ENCODE data around the gene C1orf87. TPM values are rescaled to one million over a fixed set of nuclear protein-coding genes. Genes with fewer than 3 reads are reported as not detected.
A peak's percentile ranks its signal among the peaks of the same experiment; 100 is the strongest.

C1orf87 gene
- total RNA-seq, 1 donor from 2014 or later = not detected

DNA sequence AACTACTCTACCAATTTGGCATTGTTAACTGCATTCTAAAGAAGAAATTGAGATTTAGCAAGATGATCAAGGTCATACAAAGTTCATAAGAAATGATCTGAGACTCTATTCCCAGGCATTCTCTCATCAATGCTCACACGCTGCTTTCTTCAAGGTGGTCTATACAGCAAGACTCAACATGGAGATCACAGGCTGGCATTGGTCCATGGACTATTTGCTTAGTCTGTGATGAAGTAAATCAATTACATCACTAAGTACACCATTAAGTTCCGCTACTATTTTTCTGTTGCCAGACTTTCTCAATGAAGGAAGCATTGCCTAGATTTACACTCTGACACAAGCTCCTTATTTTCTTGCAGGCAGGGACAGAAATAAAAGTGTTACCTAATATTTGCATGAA is 95.1 kb downstream of the C1orf87 start:
- Mint-ChIP-seq H3K36me3 (ENCODE audit: low read depth) (no peaks in the 10 kb centered on the region), H3K4me3 (no peak overlapping the region), H3K9me3 (no peaks in the 10 kb centered on the region), H3K27me3 (peaks cover 13% of the 10 kb centered on the region), H3K4me1 (no peaks in the 10 kb centered on the region), H3K27ac (no peak overlapping the region)
- ChIA-PET CTCF (no interaction called here), POLR2A (no interaction called here)
- TF ChIP-seq CTCF (IDR thresholded peaks at IDR 0.05) = no peak
- intact Hi-C loops (cut with micrococcal nuclease) = no loop called here
- ATAC-seq (ENCODE audit: low read depth) (no peak), DNase-seq (no peak)

DNA sequence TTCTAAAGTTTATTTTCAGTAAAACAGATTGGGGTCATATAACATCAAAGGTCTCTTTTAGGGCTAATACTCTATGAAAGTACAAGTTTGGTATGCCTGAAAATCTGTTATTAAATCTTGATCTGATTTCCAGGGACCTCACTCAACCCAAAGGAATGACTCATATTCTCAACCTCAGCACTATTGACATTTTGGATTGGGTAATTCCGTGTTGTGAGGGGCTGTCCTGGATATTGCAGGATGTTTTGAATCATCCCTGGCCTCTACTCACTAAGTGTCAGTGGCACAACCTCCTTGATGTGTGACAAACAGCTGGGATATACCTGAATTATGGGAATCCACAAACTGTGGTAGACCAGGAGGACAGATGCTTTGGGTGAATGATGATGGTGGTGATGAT is 95.5 kb downstream of the C1orf87 start:
- intact Hi-C loops (cut with micrococcal nuclease) = no loop called here
- Mint-ChIP-seq H3K9me3 (no peaks in the 10 kb centered on the region), H3K27me3 (peaks cover 13% of the 10 kb centered on the region), H3K27ac (no peak overlapping the region), H3K4me1 (no peaks in the 10 kb centered on the region), H3K4me3 (no peak overlapping the region), H3K36me3 (ENCODE audit: low read depth) (no peaks in the 10 kb centered on the region)
- ATAC-seq (ENCODE audit: low read depth) = no peak
- DNase-seq = no peak
- ChIA-PET POLR2A (no interaction called here), CTCF (interaction anchor here (0.8 to 1.0 kb wide), 2 partner anchors 11 to 1875 kb away, joined by 3 to 4 read pairs; no protein-coding TSS in a partner anchor)
- no peak for TF ChIP-seq CTCF (IDR thresholded peaks at IDR 0.05)

- Mint-ChIP-seq H3K9me3 (no peaks in the 10 kb centered on the region), H3K4me1 (no peaks in the 10 kb centered on the region)
Measured at GRCh38 chr1:59977075-59977410, 96.5 kb downstream of the C1orf87 start.

GRCh38 chr1:59976194-59977074 is 97.1 kb downstream of the C1orf87 start:
- Mint-ChIP-seq H3K9me3 (no peaks in the 10 kb centered on the region), H3K4me3 (no peak overlapping the region), H3K27me3 (peaks cover 15% of the 10 kb centered on the region), H3K27ac (no peak overlapping the region), H3K36me3 (ENCODE audit: low read depth) (no peaks in the 10 kb centered on the region), H3K4me1 (peaks cover 1% of the 10 kb centered on the region)
- intact Hi-C loops (cut with micrococcal nuclease) = loop anchor here (1.0 to 2.0 kb wide), 4 partner anchors 1066 to 1876 kb away; no protein-coding TSS in a partner anchor
- TF ChIP-seq CTCF (IDR thresholded peaks at IDR 0.05) = peak; percentile 77
- POLR2A ChIA-PET = no interaction called here
- CTCF ChIA-PET = interaction anchor here (0.7 to 1.8 kb wide), 7 partner anchors 9 to 1877 kb away, joined by 4 to 8 read pairs (median 5); no protein-coding TSS in a partner anchor
- DNase-seq = peak; percentile 25
- ATAC-seq (ENCODE audit: low read depth) = no peak

More at GRCh38 chr1:59977075-59977410, 96.5 kb downstream of the C1orf87 start:
- Mint-ChIP-seq H3K4me3 (no peak overlapping the region), H3K36me3 (ENCODE audit: low read depth) (no peaks in the 10 kb centered on the region), H3K27me3 (peaks cover 13% of the 10 kb centered on the region), H3K27ac (no peak overlapping the region)
- POLR2A ChIA-PET = no interaction called here
- no peak for ATAC-seq (ENCODE audit: low read depth)
- CTCF ChIA-PET = interaction anchor here (1.1 to 1.8 kb wide), 5 partner anchors 10 to 1874 kb away, joined by 4 to 8 read pairs (median 5); no protein-coding TSS in a partner anchor
- intact Hi-C loops (cut with micrococcal nuclease) = loop anchor here (1.0 to 2.0 kb wide), 4 partner anchors 1066 to 1875 kb away; no protein-coding TSS in a partner anchor
- DNase-seq = no peak
- no peak for TF ChIP-seq CTCF (IDR thresholded peaks at IDR 0.05)

GRCh38 chr1:59973719-59974118 is 99.9 kb downstream of the C1orf87 start:
- no peaks in the 10 kb centered on the region for H3K9me3 Mint-ChIP-seq
- peaks cover 2% of the 10 kb centered on the region for H3K4me1 Mint-ChIP-seq
- intact Hi-C loops (cut with micrococcal nuclease) = no loop called here
- H3K4me3 Mint-ChIP-seq = no peak overlapping the region
- H3K36me3 Mint-ChIP-seq (ENCODE audit: low read depth) = no peaks in the 10 kb centered on the region
- no peak overlapping the region for H3K27ac Mint-ChIP-seq
- ChIA-PET CTCF (interaction anchor here (0.9 to 1.2 kb wide), 2 partner anchors 26 to 30 kb away, joined by 3 read pairs; no protein-coding TSS in a partner anchor), POLR2A (no interaction called here)
- peaks cover 19% of the 10 kb centered on the region for H3K27me3 Mint-ChIP-seq
- no peak for DNase-seq
- ATAC-seq (ENCODE audit: low read depth) = no peak
- no peak for TF ChIP-seq CTCF (IDR thresholded peaks at IDR 0.05)

Data from activated B cell treated with CpG ODN at 0.5 μM for 24 hours (primary cell).